GM19463 (cell line): ENCODE results near the gene ZHX3.

Source experiments
- ATAC-seq: cut with Tn5 transposase; IDR thresholded peaks from one replicate; pipeline ENCODE4 v1.9.1; 2021; ENCODE audit warnings: mild to moderate bottlenecking, moderate library complexity; ENCODE audit not compliant: unreplicated experiment

Gene ZHX3

DNA sequence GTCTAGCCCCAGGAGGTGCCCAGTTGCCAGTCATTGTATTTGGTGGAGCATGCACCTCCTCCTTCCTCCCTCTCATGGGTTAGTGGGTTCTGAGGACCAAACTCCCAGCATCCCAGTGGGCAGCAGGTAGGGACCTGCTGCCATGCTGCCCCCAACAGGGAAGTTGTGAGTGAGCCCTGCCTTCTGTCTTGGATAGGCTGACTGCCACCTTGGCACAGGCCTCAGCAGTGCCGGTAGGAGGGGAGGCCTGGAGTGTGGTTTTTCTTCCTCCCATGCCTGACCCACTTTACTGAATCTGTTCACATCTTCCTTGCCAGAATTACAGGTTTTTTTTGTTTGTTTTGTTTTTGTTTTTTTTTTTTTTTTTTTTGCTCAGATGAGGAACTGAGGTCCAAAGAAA lies 155.6 kb downstream of the ZHX3 start:
- no peak for ATAC-seq

DNA sequence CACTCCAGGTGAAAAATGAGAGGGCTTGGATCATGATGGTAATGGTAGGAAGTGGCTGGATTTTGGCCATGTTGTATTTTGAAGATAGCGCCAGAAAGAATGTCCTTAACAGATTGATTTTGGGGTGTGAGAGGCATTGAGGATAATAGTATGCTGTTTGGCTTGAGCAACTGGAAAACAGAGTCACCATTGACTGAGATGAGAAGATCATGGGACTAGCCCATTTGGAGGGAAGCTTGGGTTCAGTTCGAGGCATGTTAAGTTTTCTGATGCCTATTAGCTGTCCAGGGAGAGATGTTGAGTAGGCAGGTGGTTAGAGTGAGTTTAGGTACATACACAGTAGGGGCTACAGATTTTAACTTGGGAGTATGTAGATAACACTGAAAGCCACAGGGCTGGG lies 156.8 kb downstream of the ZHX3 start:
- no peak for ATAC-seq

DNA sequence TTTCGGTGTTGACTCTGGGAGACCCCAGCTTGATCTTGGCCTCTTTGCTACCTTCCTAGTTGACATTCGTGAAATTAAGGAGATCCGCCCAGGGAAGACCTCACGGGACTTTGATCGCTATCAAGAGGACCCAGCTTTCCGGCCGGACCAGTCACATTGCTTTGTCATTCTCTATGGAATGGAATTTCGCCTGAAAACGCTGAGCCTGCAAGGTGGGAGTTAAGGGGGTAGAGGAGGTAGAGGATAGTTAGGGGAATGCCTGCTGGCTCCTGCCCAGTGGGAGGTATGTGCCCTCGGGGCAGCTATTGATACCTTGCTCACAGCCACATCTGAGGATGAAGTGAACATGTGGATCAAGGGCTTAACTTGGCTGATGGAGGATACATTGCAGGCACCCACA lies 158.0 kb downstream of the ZHX3 start:
- ATAC-seq: no peak

DNA sequence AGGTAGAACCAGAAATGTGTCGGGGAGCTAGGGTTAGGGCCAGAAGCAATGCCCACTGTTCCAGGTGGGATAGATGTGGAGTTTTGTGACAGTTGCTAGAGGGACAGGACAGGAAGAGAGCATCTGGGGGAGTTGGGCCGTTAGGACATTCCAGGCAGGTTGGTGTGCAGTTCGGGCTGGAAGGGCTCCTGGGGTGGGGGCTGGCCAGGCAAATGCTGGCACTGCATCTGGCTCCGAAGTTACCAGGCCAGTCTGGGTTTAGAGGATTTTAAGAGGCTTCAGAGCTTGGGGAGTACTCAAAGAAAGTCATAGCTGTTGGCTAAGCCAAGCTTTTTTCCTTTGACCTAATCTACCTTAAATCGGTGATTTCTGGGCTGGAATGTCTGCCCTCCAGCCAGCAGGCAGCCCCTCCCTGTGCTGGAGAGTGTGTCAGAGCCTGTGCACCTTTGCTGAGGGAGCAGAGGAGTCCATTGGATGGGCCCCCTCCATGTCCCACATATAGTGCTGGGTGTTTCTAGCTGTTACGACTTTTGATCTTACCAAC lies 159.4 kb downstream of the ZHX3 start:
- ATAC-seq: no peak

DNA sequence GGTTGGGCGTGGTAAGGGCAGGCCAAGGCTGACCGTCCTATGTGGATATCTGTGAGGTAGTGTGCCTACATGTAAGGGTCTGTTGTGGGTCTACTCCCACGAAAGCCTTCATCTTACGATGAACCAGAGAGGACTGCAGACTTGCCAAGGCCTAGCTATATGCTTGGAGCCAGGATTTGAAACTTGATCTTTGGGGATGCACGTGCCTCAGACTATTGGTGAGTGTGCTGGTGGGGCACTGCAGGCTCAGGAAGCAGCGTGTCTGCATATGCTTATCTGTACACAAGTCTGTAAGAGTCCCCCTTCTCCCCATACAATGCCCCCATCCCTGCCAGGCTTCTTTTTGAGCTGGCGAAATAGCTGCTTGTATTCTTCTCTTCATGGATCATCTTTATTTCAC lies 162.3 kb downstream of the ZHX3 start:
- ATAC-seq: no peak

DNA sequence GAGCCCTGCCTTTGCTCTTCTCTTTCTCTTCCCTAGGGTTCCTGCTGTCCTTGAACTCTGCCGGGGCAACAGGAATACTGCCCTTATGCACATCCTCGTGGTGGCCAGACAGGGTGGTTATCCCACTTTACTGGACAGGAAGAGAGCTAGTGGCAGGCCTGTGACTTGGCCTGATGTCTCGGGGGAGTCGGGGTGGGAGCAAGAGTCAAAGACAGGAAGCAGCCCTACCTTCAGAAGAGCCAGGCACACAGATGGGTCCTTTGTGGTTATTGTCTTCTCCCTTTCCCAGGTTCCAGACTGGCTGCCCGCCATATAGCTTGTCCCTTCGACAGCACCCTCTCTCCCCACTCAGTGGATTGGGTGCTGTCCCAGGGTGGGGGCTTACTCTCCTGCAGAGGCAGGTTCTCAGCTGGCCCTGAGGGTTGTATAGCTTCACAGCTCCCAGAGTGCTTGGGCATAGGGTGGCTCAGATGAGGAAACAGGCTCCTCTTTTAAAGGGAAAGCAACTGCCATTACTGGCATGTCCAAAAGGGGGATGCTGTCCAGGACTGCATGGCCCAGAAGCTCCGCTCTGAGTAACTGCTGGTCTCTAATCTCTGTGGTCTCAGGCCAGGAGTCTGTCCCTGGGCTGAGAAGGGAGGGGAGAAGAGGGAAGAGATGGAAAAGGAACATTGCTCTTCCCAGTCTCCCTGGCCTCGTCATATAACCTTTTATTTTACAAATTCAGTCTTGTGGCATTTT lies 162.9 kb downstream of the ZHX3 start:
- no peak for ATAC-seq

DNA sequence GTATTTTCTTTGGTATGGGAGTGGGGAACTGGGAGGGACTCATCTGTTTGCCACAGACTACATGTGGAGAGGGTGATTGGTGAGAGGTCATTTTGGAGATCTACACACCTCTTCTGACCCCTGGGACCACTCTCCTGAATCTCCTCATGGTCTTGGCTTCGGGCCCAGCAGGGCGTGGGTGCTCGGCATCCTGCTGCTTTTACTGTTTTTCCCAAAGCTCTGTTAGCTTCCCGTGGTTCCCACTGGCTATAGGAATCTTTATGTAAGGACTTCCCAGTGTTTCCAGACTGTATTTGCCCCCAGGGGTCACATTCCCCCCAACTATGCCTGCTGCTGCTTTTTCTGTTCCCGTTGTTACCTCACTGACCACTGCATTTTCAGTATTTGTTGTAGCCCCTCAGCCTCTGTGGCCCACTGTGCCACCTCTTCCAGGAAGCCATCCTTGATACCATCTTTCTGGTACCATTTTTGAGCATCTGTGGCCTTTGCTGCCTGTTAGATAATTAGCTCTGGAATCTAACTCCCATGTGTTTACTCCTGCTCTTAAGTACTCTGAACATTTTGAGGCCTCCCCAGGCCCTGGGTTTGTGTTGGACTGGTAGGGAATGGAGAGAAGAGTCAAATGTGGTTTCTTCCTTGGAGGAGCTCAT lies 165.3 kb downstream of the ZHX3 start:
- no peak for ATAC-seq

DNA sequence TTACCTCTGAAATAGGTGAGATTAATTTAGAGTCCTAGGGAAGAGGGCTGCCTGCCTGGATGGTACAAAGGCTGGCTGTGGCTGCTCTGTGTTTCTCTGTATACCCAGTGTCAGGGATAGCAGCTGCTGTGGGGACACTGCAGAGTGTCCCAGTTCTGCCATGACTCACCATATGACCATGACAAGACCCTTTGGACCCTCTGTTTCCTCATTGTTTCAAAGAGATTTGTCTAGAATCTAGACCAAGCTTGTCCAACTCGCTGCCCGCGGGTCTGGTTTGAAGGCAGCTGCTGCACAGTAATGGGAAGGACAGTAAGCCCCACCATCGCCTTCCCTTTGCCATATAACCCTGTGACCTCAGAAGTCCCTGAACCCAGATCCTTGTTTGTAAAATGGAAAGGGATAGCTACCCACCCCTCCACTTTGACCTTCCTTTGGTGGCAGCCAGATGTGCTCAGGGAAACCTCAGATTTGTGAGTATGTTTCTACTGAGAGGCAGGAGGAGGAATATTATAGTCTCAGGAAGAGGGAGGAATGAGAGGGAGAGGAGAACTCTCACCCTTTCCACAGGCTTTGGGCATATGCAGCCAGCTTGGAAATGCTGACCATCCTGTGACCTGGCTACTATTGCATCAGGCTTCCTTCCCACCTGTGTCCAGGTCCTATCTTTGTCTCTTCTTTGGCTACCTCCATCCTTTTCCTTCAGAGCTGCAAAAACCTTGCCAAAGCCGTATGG lies 166.2 kb downstream of the ZHX3 start:
- ATAC-seq: no peak

DNA sequence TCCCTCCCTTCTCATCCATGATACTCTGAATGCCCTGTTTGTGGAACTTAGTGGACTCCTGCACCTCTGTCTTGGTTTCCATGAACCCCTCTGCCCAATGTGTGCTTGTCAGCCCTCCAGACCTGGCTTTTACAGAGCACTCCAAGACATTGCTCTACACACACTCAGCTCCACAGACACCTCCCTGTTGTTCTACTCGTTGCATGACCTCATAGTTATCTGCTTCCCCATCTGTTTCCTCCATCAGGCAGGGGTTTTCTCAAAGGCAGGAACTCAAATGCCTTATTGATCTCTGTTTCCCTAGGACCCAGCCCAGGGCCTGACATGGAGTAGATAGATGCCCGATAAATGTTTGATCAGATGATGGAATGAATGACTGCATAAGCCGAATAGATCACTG lies 166.9 kb downstream of the ZHX3 start:
- no peak for ATAC-seq

DNA sequence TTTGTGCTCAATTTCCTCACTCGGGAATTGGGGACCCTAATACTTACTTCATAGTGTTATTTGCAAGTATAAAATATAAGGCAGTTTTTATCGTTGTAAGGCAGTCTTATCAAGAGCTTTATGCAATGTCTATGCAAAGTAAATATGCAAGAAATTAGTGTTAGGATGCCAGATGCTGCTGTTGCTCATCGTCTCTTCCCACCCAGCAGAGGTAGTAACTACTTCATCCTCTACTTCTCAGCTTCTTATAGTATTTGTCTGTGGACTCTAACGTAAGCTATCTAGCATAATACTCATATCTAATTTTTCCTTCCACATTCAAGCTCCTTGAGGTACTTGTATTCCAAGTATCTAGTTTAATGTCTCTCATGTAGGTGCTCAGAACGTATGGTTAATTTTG lies 168.6 kb downstream of the ZHX3 start:
- ATAC-seq: no peak

DNA sequence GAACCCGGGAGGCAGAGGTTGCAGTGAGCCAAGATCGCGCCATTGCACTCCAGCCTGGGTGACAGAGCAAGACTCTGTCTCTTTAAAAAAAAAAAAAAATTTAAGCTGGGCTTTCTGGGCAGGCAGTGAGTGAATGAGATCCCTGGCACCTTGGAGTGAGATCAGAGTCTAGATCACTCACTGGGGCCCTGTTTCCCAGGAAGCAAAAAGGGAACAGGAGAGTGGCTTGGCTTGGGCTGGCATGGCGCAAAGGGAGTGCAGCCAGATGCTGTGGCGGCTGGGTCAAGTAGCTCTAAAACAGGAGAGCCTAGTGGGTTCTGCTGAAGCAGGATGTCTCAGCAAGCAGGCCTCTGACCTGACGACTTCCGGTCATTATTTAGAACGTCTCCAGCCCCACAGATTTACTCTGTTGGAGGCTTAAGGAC lies 169.8 kb downstream of the ZHX3 start:
- no peak for ATAC-seq

DNA sequence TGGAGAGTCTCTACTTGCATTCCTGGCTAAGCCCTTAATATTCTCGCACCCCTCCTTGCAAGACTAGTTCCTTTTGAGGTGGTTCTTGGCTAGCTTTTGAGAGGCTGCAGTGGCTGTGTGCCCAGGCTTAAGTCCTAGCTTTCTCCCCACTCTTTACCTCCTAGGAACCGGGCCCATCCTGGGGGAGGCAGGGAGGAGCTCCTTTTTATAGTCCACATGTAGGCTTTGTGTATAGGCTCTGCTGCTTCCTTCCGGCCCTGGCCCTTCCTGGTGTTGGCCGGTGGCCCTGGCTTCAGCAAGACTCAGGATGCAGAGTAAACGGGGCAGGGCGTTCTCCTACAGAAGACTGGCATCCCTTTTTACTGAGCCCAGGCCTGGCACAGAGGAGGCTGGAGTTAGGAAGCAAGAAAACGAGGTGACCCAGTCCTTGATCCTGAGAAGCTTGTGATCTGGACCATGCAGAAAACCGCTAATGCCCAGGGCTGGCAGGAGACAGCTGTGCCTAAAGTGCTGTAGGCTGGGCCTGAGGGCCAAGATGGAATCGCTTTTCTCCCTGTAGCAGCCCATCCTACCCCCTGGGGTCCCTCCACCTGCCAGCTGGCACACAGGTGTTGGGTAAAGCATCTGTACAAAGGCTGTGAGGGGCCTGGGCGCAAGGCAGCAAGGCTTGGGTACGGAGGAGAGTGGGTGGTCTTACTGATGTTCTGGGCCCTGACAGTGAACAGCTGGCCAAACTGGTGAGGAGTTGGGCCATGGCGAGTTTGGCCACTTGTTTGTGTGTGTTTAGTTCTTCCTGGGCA lies 171.5 kb downstream of the ZHX3 start:
- no peak for ATAC-seq

DNA sequence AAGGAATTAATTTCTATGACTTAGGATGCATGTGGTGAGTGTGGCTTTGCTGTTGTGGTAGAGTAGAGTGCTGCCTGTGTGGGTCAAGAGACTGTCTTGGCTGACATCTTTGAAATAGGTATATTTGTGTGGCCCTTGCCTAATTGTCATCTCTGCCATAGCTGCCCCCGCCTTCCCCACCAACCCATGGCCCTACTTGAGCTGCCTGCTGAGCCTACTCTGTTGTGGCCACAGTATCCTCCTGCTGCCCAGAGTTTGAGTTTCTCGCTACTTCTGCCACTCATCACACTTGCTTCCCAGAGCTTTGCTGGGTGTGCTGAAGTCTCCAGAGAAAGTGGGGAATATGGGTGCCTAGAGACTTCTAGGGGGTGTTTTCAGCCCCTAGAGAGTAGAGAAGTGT lies 172.2 kb downstream of the ZHX3 start:
- no peak for ATAC-seq

DNA sequence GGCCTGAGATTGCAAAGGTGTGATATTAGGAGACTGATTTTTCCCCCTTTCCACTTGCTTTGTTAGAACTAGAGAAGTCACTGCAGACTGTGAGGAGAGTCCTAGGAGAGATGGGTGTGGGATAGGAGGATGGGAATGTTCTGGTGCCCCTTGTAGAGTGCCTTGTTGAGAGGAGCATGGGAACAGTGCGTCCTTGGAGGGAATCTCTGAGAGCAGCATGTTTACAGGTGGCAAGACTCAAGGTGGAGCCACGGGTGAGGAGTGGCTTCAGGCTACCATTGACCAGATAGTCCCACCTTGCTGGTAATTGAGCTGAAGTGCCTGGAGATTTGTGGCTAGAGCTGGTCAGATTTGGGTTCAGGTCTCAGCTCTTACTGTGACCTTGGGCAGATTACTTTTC lies 174.2 kb downstream of the ZHX3 start:
- no peak for ATAC-seq

DNA sequence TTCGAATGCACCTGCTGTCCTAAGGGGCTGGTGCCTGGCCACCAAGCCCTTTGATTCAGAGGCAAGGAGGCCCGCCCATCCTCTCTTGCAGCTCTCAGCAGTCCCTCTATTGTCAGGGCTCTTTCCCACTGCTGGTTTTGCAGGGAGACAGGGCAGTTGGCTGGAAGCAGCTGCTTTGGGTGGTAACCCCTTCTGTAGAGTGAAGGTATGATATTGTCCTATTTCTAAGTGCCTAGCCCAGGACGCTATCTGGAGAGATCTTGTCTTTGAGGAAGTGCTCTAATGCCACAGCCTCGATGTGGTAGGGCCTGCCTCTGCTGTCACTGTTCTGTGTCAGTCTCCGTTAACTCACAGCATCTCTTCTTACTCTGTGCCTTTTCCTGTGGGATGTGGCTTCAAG lies 174.6 kb downstream of the ZHX3 start:
- no peak for ATAC-seq

DNA sequence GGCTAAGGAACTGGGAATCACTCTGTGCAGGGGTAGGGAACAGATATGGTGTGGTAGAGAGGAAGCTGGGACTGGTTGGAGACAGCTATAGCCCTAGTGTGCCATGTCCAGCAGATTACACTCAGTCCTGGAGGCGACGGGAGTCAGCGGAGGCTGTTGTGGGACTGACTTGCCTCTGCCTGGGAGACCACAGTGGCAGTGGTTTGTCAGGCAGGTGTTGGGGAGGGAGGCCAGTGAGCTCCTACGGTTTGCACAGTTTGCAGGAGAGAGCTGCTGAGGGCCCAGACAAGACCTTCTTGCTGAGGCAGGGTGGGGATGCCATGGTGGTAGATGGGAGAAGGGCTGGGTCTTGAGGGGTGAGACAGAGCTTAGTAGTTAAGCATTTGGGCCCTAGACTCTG lies 175.3 kb downstream of the ZHX3 start:
- no peak for ATAC-seq

DNA sequence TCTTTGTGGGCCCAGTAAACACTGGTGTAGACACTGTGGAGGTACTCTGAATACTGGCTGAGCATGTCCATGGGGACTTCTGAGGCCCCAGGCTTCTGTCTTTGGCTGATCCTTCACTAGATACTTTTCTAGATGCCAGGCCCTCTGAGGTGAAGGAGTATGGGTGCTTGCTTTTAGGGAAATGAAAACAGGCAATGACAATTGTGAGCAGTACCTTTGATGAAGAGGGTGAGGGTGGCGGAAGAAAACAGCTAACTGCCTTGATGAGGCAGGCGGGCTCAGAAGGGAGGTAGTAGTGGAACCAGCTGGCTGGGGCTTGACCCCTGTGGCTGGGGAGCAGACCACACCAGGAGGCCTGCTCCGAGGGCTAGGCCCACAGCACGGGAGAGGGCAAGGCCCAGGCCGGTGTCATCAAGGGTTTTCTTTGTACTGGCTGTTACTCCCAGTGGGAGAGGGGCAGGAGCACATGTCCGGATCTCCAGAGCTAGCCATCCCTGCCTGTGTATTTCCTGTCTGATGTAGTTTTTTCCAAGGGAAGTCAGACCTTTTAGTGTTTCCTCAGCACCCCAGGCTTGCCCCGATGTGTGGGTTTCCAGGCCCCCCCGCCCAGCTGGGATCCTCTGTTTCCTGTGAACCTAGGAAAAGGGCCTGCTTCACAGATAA lies 176.2 kb downstream of the ZHX3 start:
- ATAC-seq: no peak

DNA sequence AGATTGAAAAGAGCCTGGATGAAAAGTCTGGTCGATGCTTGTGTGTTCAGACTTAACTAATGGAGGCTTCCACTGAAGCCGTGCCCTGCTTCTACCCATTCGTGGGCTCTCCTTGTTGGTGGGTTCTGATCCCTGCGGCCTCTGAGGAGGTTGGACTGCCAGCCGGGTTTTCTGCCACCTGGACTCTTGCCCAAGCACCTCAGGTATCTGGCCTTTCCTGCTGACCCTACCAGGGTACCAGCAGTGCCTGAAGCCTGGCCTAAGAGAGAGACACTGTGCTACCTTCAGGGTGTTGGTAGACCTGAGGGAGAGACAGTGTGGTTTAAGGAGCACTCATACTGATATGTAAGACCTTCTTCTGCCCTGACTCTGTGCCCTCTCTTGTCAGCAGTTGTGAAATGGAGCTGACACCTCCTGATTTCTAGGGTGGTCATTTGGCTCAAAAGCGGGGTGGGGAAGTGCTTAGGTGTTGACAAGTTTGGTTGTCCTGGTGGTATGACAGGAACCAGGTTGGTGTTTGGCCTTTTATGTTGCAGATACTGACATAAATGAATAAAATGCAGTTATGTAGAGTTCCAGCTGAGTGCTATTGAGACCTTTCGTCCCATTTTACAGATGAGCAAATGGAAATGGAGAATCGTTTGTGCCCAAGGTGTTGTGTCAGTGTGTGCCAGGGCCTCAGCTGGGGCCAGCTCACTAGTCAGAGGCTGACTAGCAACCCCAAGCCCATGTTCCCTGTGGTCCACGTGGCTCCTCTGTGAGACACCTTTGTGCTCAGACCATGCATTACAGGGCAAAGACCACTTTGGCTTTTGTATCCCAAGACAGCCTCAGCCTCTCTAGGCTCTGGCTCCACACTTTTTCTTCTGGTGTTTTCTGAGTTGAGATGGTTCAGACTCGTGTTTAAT lies 177.1 kb downstream of the ZHX3 start:
- ATAC-seq: no peak
